ENCODE results near the gene KDELR1.

- TF ChIP-seq EZH2 (IDR thresholded peaks at IDR 0.05; ENCODE audit: borderline replicate concordance, low read length) = no peak
- no peak for TF ChIP-seq CTCF (IDR thresholded peaks at IDR 0.05; ENCODE audit: low read length)
Observed at GRCh38 chr19:48346191-48346590, 45.2 kb downstream of the KDELR1 start.
